Activated CD4-positive, alpha-beta T cell treated with anti-CD3 and anti-CD28 coated beads for 48 hours (primary cell): Measurements from ENCODE around the gene ZBED4.

ENCODE experiments used
- DNase-seq: peaks from one replicate; pipeline ENCODE4 v3.0.0-alpha.2; 2020

The ZBED4 gene

GRCh38 chr22:49922484-49922883, 68.8 kb downstream of the ZBED4 start:
- DNase-seq: no peak

GRCh38 chr22:49922926-49923325, 69.3 kb downstream of the ZBED4 start:
- no peak for DNase-seq

- peak; percentile 53 for DNase-seq
Observed at GRCh38 chr22:49923445-49923844, 69.8 kb downstream of the ZBED4 start.

- DNase-seq: no peak
Observed at GRCh38 chr22:49924113-49924833, 70.6 kb downstream of the ZBED4 start.

GRCh38 chr22:49925525-49926128, 72.0 kb downstream of the ZBED4 start:
- peak; percentile 69 for DNase-seq

GRCh38 chr22:49926916-49927315, 73.3 kb downstream of the ZBED4 start:
- DNase-seq: no peak

- DNase-seq: no peak
Observed at GRCh38 chr22:49927483-49928184, 74.0 kb downstream of the ZBED4 start.

- DNase-seq: no peak
Observed at GRCh38 chr22:49928185-49928495, 74.5 kb downstream of the ZBED4 start.

- DNase-seq: no peak
Observed at GRCh38 chr22:49928555-49929210, 75.0 kb downstream of the ZBED4 start.

- DNase-seq: peak; percentile 84
Observed at GRCh38 chr22:49929211-49929979, 75.8 kb downstream of the ZBED4 start.

GRCh38 chr22:49929994-49930575, 76.4 kb downstream of the ZBED4 start:
- no peak for DNase-seq

GRCh38 chr22:49930596-49931412, 77.2 kb downstream of the ZBED4 start:
- DNase-seq: peak; percentile 55

- DNase-seq: no peak
Observed at GRCh38 chr22:49933236-49934159, 79.9 kb downstream of the ZBED4 start.

- DNase-seq: peak; percentile 58
Observed at GRCh38 chr22:49934160-49934890, 80.7 kb downstream of the ZBED4 start.

- DNase-seq: peak; percentile 92
Observed at GRCh38 chr22:49934891-49935557, 81.4 kb downstream of the ZBED4 start.

- no peak for DNase-seq
Observed at GRCh38 chr22:49935561-49935960, 81.9 kb downstream of the ZBED4 start.

GRCh38 chr22:49936018-49936972, 82.7 kb downstream of the ZBED4 start:
- peak; percentile 98 for DNase-seq
